Endothelial cell of umbilical vein (primary cell): ENCODE data around the gene TMLHE. TPM values are rescaled to one million over a fixed set of nuclear protein-coding genes. Genes with fewer than 3 reads are reported as not detected.

ENCODE experiments used
- BruUV-seq: library from RNA; stranded (reverse); fragments of 400-500 nt; replicated peaks from 2 replicates; lab custom pipeline; 2021; lab: Mats Ljungman, UMichigan
- CTCF ChIA-PET: fragments of 300-600, 350-600 bp; sonication (Branson Sonifier 250); formaldehyde crosslinking; loops from one replicate; lab custom pipeline; 2021; ENCODE audit warnings: antibody characterized with exemption, inconsistent platforms; lab: Charles Lee
- POLR2A ChIA-PET: fragments of 300-600, 350-600 bp; sonication (Branson Sonifier 250); formaldehyde crosslinking; loops from one replicate; lab custom pipeline; 2021; ENCODE audit warnings: antibody characterized with exemption, inconsistent platforms; lab: Charles Lee
- DNase-seq: peaks from one replicate; pipeline ENCODE4 v3.0.0-alpha.2; 2011; ENCODE audit warnings: low read depth, low spot score
- FAIRE-seq: peaks from 2 replicates; lab custom pipeline; 2011; peaks lifted over from hg19 to GRCh38; lab: Jason Lieb, UNC
- H2AFZ ChIP-seq: 2 replicates; pipeline ENCODE4 v1.6.0; 2012; ENCODE audit warnings: low read depth, low read length, control low read depth, inconsistent platforms
- H3K27ac ChIP-seq: 2 replicates; pipeline ENCODE4 v1.5.1; 2011; ENCODE audit warnings: low read depth, mild to moderate bottlenecking, control low read depth, low read length, moderate library complexity; ENCODE audit not compliant: insufficient read depth
- H3K27me3 ChIP-seq, 2 experiments: 2 replicates each; pipeline versions ENCODE4 v1.6.0 to v1.6.1; 2011; ENCODE audit warnings: low read length in 2 of 2, mixed read lengths in 1 of 2; ENCODE audit not compliant: control insufficient read depth in 2 of 2, insufficient read depth in 2 of 2
- H3K36me3 ChIP-seq, 2 experiments: 2 replicates in 1 of 2; 3 replicates in 1 of 2; pipeline ENCODE4 v1.5.1; 2011; ENCODE audit warnings: low read length in 2 of 2, mild to moderate bottlenecking in 1 of 2, moderate library complexity in 1 of 2; ENCODE audit not compliant: control insufficient read depth in 2 of 2, insufficient read depth in 2 of 2; ENCODE audit errors: extremely low read depth in 1 of 2
- H3K4me1 ChIP-seq: 3 replicates; pipeline ENCODE4 v1.5.1; 2011; ENCODE audit warnings: mild to moderate bottlenecking, low read length; ENCODE audit not compliant: control insufficient read depth, insufficient read depth; ENCODE audit errors: extremely low read depth
- H3K4me2 ChIP-seq: 2 replicates; pipeline ENCODE4 v1.6.1; 2011; ENCODE audit warnings: low read length, control low read depth, mixed read lengths; ENCODE audit not compliant: insufficient read depth
- H3K4me3 ChIP-seq, 3 experiments: fragments of 200-600 bp in 1 of 3; sonication (generic), shearing (Covaris generic) in 1 of 3; replicated peaks in 1 of 3; 2 replicates each; pipeline ENCODE4 v1.5.1; 2011 to 2016; ENCODE audit warnings: control low read depth in 3 of 3, low read length in 3 of 3, mild to moderate bottlenecking in 2 of 3, inconsistent platforms in 1 of 3, low read depth in 1 of 3, moderate library complexity in 1 of 3; ENCODE audit not compliant: insufficient read depth in 1 of 3
- H3K79me2 ChIP-seq: 2 replicates; pipeline ENCODE4 v1.6.0; 2012; ENCODE audit warnings: low read length, inconsistent platforms; ENCODE audit not compliant: control insufficient read depth, insufficient read depth
- H3K9ac ChIP-seq: replicated peaks from 2 replicates; pipeline ENCODE3; 2011; ENCODE audit warnings: low read length, control low read depth; ENCODE audit not compliant: insufficient read depth; ENCODE audit errors: extremely low read depth
- H3K9me1 ChIP-seq: replicated peaks from 3 replicates; pipeline ENCODE4 v1.6.0; 2011; ENCODE audit warnings: mild to moderate bottlenecking, low read length; ENCODE audit not compliant: control insufficient read depth, insufficient read depth; ENCODE audit errors: extremely low read depth
- H3K9me3 ChIP-seq: replicated peaks from 2 replicates; pipeline ENCODE4 v1.5.1; 2012; ENCODE audit warnings: low read length, inconsistent platforms; ENCODE audit not compliant: control insufficient read depth, insufficient read depth
- H4K20me1 ChIP-seq: replicated peaks from 2 replicates; pipeline ENCODE3; 2011; ENCODE audit warnings: mild to moderate bottlenecking, low read length; ENCODE audit not compliant: control insufficient read depth, insufficient read depth; ENCODE audit errors: extremely low read depth
- CTCF ChIP-seq, 2 donors: IDR thresholded peaks; 1 replicate in 1 of 2; 2 replicates in 1 of 2; pipeline ENCODE4 v1.5.1; 2011; ENCODE audit warnings: low read length in 2 of 2, mild to moderate bottlenecking in 2 of 2, moderate library complexity in 2 of 2, control low read depth in 1 of 2, inconsistent platforms in 1 of 2, low read depth in 1 of 2; ENCODE audit not compliant: insufficient read depth in 1 of 2; ENCODE audit errors: extremely low read depth in 1 of 2
- EZH2 ChIP-seq: IDR thresholded peaks from 2 replicates; pipeline ENCODE4 v1.6.1; 2012; ENCODE audit warnings: borderline replicate concordance, low read depth, mild to moderate bottlenecking, moderate library complexity, low read length, inconsistent platforms; ENCODE audit not compliant: severe bottlenecking
- FOS ChIP-seq: IDR thresholded peaks from 2 replicates; pipeline ENCODE4 v1.6.1; 2011; ENCODE audit warnings: mild to moderate bottlenecking, low read length, moderate library complexity, borderline replicate concordance; ENCODE audit not compliant: insufficient read depth
- GATA2 ChIP-seq: IDR thresholded peaks from 2 replicates; pipeline ENCODE4 v1.7.0; 2011; ENCODE audit warnings: low read depth, mild to moderate bottlenecking, moderate library complexity, mixed read lengths, low read length; ENCODE audit not compliant: insufficient read length, insufficient read depth
- JUN ChIP-seq: IDR thresholded peaks from 2 replicates; pipeline ENCODE4 v1.6.1; 2011; ENCODE audit warnings: borderline replicate concordance, low read depth; ENCODE audit not compliant: insufficient read length, insufficient read depth
- MAX ChIP-seq: IDR thresholded peaks from 2 replicates; pipeline ENCODE4 v1.6.1; 2011; ENCODE audit not compliant: insufficient read depth, insufficient read length
- MYC ChIP-seq: IDR thresholded peaks from one replicate; pipeline ENCODE4 v1.6.1; 2011; ENCODE audit warnings: mild to moderate bottlenecking, low read depth, low read length
- POLR2A ChIP-seq: IDR thresholded peaks from 2 replicates; pipeline ENCODE4 v1.6.1; 2012; ENCODE audit warnings: low read depth, mild to moderate bottlenecking, control low read depth, low read length
- POLR2AphosphoS5 ChIP-seq: IDR thresholded peaks from 2 replicates; pipeline ENCODE4 v1.6.1; 2012; ENCODE audit warnings: low read depth, mild to moderate bottlenecking, control low read depth, low read length, moderate library complexity; ENCODE audit not compliant: insufficient read depth
- dilution Hi-C: fragments of 300-500 bp; cut with MboI; formaldehyde crosslinking; loops from one replicate; pipeline ENCODE4 v1.15.0; 2019; ENCODE audit warnings: low sequenced_read_pairs; ENCODE audit not compliant: extremely low pct_ligation_motif_present
- intact Hi-C: fragments of 100-400 bp; cut with micrococcal nuclease; formaldehyde crosslinking; loops from one replicate; pipeline ENCODE4 v1.10.0; 2022
- polyA plus RNA-seq, 4 experiments: library from polyadenylated mRNA; depleted of rRNA in 3 of 4; stranded (reverse) in 3 of 4; unstranded in 1 of 4; fragments of >200 nt; gene quantifications; 2 replicates each; pipeline versions ENCODE4 v1.2.1 to v1.2.3, GENCODE V29; 2011 to 2012; ENCODE audit warnings: missing spikeins in 1 of 4
- total RNA-seq: library from RNA; stranded (reverse); gene quantifications from 2 replicates; pipeline ENCODE4 v1.2.3, GENCODE V29; 2021

TMLHE gene
- total and polyA plus RNA-seq, 2 donors (not counting 3 experiments of a cell fraction or from before 2014, with no cell fraction given) = 6.3 to 12.1 TPM

- H2AFZ ChIP-seq = no peak overlapping the region
- peaks cover under 1% of the 10 kb centered on the region for H3K79me2 ChIP-seq
- DNase-seq (no peak), FAIRE-seq (no peak)
- H3K36me3 ChIP-seq = no peaks in the 10 kb centered on the region
- H3K4me3 ChIP-seq = no peak overlapping the region
- no peak overlapping the region for H3K9ac ChIP-seq
- ChIA-PET POLR2A (no interaction called here), CTCF (no interaction called here)
- H4K20me1 ChIP-seq = no peaks in the 10 kb centered on the region
- H3K9me3 ChIP-seq = no peaks in the 10 kb centered on the region
- no peak overlapping the region for H3K27ac ChIP-seq
- no peaks in the 10 kb centered on the region for H3K4me1 ChIP-seq
- TF ChIP-seq POLR2AphosphoS5 (no peak), EZH2 (no peak), JUN (no peak), CTCF (IDR thresholded peaks at IDR 0.05; ENCODE audit: extremely low read depth in 1 of 2, insufficient read depth in 1 of 2, low read depth in 1 of 2, low read length in 2 of 2) (no peak), POLR2A (no peak), FOS (no peak), MAX (no peak), GATA2 (no peak), MYC (no peak)
- intact Hi-C loops = no loop called here
- H3K27me3 ChIP-seq = no peaks in the 10 kb centered on the region
- H3K4me2 ChIP-seq = no peak overlapping the region
- no peaks in the 10 kb centered on the region for H3K9me1 ChIP-seq
- dilution Hi-C loops = no loop called here
- no TSS peak for BruUV-seq
Observed at GRCh38 chrX:155615938-155616337, 3.2 kb upstream of the TMLHE start.
